Measurements from ENCODE around the gene HFM1. TPM values are rescaled to one million over a fixed set of nuclear protein-coding genes. Genes with fewer than 3 reads are reported as not detected.

Gene HFM1, protein sequence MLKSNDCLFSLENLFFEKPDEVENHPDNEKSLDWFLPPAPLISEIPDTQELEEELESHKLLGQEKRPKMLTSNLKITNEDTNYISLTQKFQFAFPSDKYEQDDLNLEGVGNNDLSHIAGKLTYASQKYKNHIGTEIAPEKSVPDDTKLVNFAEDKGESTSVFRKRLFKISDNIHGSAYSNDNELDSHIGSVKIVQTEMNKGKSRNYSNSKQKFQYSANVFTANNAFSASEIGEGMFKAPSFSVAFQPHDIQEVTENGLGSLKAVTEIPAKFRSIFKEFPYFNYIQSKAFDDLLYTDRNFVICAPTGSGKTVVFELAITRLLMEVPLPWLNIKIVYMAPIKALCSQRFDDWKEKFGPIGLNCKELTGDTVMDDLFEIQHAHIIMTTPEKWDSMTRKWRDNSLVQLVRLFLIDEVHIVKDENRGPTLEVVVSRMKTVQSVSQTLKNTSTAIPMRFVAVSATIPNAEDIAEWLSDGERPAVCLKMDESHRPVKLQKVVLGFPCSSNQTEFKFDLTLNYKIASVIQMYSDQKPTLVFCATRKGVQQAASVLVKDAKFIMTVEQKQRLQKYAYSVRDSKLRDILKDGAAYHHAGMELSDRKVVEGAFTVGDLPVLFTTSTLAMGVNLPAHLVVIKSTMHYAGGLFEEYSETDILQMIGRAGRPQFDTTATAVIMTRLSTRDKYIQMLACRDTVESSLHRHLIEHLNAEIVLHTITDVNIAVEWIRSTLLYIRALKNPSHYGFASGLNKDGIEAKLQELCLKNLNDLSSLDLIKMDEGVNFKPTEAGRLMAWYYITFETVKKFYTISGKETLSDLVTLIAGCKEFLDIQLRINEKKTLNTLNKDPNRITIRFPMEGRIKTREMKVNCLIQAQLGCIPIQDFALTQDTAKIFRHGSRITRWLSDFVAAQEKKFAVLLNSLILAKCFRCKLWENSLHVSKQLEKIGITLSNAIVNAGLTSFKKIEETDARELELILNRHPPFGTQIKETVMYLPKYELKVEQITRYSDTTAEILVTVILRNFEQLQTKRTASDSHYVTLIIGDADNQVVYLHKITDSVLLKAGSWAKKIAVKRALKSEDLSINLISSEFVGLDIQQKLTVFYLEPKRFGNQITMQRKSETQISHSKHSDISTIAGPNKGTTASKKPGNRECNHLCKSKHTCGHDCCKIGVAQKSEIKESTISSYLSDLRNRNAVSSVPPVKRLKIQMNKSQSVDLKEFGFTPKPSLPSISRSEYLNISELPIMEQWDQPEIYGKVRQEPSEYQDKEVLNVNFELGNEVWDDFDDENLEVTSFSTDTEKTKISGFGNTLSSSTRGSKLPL (N-terminal part only)
- under 0.01 TPM in 1 of 2 replicates, not detected in the other for total RNA-seq

GRCh38 chr1:91404151-91405012 lies at the start of gene HFM1:
HFM1 (minus strand) TSS chr1:91404837; CDS start chr1:91401082, 3,755 bp downstream.

Other genes with a start within 250 kb of the HFM1 start
- 0.72 and 4.0 TPM in 2 replicates for gene CDC7, start 96.0 kb upstream of the HFM1 start, total RNA-seq

All from tracheal epithelial cell (primary cell).